HG03175 (cell line): ENCODE measurements around the gene MPRIP.
"Not testable (repeated sequence)": the region's sequence is repeated elsewhere in the genome, so short reads cannot be mapped to it uniquely, and the experiment has no call there.

ENCODE experiments used
- ATAC-seq: cut with Tn5 transposase; IDR thresholded peaks from one replicate; pipeline ENCODE4 v1.9.1; 2021; ENCODE audit warnings: mild to moderate bottlenecking, moderate library complexity; ENCODE audit not compliant: unreplicated experiment

Gene MPRIP

DNA sequence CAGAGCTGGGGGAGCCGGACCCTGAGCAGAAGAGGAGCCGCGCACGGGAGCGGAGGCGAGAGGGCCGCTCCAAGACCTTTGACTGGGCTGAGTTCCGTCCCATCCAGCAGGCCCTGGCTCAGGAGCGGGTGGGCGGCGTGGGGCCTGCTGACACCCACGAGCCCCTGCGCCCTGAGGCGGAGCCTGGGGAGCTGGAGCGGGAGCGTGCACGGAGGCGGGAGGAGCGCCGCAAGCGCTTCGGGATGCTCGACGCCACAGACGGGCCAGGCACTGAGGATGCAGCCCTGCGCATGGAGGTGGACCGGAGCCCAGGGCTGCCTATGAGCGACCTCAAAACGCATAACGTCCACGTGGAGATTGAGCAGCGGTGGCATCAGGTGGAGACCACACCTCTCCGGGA is 116.2 kb downstream of the MPRIP start:
- ATAC-seq, result not testable (repeated sequence)

DNA sequence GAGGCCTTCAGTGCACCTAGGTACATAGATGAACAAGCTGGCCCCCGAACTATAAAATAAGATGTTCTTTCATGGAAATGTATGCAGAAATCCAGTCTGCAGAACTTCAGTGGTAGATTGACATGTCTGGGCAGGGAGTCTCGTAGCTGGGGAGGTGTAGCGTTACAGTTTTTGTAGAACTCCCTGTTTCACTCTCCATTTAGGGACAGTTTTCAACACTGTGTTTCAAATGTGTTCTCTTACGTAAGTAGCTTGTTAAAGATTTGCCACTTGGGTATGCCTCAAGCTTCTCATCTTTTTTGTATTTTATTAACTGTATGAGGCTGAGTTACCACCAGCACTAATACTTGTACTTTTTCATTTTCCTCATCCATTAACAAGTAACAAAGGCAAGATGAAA is 117.3 kb downstream of the MPRIP start:
- ATAC-seq, result no peak

DNA sequence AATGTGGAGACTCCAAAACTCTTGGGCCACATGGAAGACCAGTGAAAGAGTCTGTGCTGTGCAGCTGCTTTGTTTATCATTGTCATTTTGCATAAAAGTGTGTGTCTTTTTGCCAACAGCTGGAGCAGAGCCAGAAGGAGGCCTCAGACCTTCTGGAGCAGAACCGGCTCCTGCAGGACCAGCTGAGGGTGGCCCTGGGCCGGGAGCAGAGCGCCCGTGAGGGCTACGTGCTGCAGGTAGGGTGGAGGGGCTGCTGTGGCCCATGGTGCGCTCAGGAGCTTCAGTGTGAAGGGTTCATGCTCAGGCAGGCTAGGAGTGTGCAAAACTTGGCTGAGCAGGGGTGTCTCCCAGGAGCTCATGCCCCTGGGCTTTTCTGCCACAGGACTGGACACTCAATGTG is 118.9 kb downstream of the MPRIP start:
- ATAC-seq, result no peak

DNA sequence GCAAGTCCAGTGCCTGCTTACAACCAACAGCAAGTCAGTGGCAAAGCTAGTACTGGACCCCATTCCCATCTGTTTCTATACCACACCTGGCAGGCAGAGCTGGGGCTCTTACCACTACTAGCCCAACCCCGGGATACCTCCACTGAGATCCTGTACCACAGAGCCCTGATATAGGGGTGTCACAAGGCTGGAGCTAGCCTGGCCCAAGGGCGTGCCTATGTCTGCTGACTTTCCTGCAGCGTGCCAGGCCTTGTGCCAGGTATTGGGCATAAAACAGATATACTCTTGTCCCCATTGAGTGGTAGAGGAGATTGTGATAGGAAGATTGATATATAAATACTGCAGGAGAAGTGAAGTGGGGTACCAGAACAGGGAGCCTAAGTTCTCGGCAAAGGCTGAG is 119.5 kb downstream of the MPRIP start:
- ATAC-seq, result no peak

DNA sequence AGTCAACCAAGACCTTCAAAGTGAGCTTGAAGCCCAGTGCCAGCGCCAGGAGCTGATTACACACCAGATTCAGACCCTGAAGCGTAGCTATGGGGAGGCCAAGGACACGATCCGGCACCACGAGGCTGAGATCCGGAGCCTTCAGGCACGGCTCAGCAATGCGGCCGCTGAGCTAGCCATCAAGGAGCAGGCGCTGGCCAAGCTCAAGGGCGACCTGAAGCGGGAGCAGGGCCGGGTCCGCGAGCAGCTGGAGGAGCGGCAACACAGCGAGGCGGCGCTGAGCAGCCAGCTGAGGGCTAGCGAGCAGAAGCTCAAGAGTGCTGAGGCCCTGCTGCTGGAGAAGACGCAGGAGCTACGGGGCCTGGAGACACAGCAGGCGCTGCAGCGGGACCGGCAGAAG is 121.9 kb downstream of the MPRIP start:
- no peak for ATAC-seq

DNA sequence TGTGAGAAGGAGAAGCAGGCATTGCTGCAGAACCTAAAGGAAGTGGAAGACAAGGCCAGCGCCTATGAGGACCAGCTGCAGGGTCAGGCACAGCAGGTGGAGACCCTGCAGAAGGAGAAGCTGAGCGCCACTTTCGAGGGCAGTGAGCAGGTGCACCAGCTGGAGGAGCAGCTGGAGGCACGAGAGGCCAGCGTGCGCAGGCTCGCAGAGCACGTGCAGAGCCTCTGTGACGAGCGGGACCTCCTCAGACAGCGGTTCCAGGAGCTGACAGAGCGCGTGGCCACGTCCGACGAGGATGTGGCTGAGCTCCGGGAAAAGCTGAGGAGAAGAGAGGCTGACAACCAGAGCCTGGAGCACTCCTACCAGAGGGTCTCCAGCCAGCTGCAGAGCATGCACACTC is 122.4 kb downstream of the MPRIP start:
- ATAC-seq, result no peak

DNA sequence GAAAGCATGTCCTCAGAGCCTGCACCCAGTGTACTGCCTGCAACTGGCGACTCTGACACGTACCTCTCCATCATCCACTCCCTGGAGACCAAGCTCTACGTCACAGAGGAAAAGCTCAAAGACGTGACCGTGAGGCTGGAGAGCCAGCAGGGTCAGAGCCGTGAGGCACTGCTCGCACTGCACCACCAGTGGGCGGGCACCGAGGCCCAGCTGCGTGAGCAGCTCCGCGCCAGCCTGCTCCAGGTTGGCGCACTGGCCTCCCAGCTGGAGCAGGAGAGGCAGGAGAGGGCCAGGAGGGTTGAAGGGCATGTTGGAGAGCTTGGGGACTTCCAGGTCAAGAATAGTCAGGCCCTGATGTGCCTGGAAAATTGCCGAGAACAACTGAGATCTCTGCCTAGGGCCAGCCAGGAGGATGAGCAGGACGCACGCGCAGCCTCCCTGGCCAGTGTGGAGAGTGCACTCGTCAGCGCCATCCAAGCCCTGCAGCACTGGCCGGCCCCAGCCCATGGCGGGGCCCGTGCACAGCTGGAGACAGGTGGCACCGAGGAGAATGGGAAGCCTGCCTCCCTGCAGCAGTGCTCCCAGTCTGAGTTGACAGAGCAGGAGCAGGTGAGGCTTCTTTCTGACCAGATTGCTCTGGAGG is 123.5 kb downstream of the MPRIP start:
- no peak for ATAC-seq

DNA sequence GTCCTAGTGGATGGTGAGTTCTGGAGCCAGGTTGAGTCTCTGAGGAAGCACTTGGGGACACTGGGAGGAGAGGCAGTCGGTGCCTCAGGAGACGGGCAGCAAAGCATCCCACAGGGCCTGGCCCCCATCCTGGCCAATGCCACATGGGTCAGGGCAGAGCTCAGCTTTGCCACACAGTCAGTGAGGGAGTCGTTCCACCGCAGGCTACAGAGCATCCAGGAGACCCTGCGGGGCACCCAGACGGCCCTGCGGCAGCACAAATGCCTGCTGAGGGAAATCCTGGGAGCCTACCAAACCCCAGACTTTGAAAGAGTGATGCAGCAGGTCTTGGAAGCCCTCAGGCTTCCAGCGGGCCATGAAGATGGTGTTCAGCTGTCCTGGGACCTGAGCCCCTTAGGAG is 124.2 kb downstream of the MPRIP start:
- no peak for ATAC-seq

DNA sequence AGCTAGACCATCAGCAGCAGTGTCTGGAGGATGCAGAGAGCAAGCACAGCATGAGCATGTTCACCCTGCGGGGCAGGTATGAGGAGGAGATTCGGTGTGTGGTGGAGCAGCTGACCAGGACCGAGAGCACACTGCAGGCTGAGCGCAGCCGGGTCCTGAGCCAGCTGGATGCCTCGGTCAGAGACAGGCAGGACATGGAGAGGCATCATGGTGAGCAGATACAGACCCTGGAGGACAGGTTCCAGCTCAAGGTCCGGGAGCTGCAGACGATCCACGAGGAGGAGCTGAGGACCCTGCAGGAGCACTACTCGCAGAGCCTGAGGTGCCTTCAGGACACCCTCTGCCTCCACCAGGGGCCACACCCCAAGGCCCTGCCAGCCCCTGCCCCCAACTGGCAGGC is 125.1 kb downstream of the MPRIP start:
- no peak for ATAC-seq

DNA sequence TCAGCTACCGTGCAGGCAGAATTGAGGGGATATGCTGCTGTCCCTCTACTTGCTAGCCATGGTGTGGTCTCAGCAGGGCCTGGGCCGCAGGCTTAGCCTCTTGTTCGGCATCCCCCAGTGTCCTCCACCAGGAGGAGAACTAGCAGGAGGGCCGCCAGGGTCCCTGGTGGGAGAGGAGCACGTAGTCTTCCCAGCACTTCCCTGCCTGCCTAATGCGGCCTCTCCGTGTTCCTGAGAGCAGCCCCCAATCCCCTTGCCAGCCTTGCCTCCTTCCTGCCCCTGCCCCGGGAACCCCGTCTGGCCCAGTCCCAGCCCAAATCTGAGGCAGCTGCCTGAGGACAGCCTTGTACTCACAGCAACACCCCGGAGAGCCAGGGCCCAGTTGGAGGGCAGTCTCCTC is 125.7 kb downstream of the MPRIP start:
- ATAC-seq, result no peak

DNA sequence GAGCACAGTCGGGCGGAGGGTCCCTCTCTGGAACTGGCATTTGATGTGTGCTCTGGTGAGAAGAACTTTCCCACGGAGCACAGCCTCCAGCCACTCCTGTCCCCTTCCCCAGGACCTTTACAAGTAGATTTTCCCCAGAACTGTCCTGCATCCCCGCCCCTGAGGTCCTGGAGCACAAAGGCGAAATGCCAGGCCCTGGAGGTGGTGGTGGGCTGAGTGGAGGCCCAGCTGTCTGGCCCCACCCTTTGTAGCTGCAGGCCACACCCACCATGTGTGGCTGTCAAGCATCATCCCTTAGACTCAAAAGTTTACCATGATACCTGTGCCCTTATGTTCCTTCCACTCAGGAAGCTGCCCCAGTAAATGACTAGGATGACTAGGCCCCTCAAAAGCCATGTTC is 126.1 kb downstream of the MPRIP start:
- no peak for ATAC-seq

DNA sequence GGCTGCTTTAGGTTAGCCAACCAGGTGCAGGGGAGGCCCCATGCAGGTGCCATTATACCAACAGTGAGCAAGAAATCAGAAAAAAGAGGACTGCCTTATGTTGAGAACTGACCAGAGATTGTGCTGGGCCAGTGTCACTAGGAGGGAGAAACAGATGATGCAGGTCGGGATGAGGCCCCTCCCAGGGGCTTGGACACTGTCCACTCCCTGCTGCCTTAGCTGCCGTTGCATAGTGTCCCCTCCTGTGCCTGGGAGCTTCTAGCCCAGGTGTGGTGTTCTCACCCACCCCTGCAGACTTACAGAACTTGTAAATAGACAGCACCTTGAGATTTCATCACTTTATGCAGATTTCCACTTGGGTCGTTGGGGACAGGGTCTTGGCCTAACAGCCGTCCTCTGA is 127.1 kb downstream of the MPRIP start:
- ATAC-seq, result no peak

DNA sequence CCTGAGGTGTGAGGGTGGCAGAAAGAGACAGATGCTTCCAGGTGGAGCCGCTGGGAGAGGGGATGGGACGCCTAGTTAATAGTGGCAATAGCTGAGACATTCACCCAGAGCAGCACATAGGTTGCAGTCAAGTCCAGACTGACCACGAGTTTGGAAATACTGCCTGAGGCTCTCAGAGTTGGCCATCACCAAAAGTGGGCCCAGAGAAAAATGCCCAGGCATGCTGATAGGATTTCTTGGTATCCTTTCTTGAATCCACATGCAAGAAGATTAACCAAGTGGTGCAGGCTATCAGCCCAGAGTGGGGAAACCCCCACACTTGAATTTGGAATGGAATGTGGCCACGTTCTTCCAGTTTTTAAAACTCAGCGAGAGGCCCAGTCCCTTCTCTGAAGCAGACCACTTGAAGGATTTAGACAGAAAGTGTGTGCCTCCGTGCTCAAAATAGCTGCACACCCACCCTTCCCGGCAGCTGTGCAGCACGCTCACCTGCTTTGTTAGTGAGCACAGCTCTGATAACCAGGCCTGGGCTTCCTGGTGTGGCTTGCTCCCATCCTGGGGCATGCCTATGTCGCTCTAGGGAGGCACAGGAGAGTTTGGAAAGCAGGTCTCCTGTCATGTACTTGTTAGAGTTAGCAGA is 128.2 kb downstream of the MPRIP start:
- ATAC-seq, result no peak

DNA sequence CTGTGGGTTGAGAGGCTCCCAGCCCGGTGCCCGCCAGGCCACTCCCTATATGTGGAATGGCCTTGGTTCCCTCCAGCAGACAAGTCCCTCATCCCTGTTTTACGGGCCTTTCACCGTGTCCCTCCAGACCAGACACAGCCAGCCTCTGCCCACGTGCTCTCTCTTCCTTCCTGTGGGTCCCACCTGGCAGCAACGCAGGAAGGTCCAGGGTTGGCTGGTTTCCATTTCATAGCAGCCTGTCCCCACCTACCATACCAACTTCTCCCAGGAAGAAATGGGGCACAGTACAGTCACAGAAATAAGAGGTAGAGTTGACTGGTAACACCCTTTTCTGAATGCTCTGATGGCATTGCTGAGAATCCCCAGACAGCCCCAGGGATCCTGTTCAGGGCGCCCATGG is 128.9 kb downstream of the MPRIP start:
- no peak for ATAC-seq

DNA sequence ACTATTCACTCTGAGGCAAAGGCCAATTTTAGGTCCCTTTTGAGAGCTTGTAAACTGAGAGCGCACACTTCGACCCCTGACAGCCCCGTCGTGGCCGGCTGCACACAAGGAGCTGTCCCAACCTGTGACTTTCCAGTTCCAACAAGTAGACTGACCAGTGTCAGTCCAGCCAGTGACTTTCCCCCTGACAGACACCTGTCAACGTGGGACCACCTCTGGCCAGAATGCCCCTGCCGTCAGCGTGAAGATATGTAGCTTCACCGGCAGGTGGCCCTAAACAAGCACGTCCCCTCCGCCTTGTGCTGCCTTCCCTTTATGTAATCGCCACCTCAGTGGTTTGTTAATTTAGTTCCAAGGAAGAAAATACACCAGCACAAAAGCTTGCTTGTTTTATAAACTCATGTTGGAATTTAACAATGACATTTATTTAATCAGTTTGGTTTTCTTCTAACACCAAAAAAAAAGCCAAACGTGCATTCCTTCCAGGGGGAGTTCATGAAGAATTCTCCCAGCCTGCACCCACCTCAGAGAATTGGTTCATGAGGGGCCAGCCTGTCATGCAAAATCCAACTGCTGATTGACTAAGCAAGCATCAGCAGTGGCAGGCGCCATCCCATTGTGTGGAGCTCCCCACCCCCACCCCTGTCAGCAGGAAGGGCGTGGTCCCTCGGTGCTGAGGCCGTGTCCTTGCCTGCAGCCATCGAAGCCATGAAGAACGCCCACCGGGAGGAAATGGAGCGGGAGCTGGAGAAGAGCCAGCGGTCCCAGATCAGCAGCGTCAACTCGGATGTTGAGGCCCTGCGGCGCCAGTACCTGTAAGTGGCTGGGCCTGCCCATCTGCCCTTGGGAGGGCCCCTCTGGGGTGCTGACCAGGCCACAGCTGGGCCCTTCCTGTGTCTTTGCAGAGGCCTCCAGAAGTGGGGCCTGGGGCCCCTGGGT is 130.0 kb downstream of the MPRIP start:
- ATAC-seq, result no peak

DNA sequence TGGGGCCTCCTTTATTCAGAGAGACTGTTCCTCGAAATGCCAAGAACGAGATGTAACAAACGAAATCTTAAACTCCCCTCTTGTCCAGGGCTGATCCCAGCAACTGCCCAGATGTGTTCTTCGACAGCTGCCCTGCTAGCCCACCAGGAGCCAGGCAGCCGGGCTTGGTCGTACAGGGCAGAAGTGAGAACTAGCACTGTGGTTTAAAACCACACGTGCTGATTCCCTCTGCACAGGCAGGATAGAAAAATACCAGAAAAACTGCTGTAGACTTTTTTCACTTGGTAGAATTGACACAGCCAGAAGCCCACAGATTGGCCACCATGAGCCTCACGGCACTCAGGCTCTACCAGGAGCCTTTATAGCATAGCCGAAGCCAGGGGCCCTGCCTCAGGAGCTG is 130.7 kb downstream of the MPRIP start:
- ATAC-seq, result no peak

DNA sequence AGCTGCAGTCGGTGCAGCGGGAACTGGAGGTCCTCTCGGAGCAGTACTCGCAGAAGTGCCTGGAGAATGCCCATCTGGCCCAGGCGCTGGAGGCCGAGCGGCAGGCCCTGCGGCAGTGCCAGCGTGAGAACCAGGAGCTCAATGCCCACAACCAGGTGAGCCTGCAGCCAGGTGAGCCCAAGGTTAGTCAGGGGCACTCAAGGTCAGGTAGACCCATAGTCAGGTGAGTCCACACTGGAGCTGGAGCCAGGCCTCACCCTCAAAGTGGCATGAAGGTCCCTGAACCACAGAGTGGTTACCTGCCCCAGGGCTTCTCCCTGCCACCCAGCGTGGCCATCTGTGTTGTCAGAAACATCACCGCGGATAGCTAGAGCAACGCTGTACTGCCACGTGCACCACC is 131.7 kb downstream of the MPRIP start:
- no peak for ATAC-seq

DNA sequence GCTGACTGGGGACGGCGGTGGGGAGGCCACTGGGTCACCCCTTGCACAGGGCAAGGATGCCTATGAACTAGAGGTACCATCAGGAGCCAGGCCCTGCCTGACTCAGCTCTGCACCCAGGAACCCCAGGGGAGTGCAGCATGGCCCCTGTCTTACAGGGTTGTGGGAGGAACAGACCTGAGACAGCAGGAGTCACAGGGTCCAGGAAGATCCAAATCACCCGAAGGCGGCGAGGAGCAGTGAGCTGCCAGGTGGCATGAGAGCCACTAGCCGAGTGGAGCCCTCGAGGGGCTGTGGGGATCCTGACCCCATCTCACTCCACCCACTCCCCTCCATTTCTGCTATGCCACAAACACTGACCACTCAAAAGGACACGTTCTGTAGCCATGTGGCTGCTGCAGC is 133.1 kb downstream of the MPRIP start:
- ATAC-seq, result no peak

DNA sequence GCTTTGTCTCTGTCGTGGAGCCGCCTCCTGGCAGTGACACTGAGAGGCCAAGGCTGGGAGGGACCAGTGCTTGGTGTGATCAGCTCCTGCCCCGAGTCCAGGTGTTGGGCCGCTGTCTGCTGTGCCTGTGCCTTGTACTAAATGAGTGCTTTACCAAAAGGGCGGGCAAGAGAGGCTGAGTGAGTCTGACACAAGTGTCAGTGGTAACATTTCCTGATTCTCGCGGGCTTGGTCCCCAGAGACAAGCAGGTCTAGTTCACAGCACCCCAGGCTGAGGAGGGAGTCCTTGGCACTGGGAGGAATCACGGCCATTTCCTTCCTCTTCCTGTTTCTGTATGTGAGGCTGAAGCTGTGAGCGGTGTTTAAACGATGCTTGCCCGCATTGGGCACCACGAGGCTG is 133.7 kb downstream of the MPRIP start:
- ATAC-seq, result peak; percentile 62

DNA sequence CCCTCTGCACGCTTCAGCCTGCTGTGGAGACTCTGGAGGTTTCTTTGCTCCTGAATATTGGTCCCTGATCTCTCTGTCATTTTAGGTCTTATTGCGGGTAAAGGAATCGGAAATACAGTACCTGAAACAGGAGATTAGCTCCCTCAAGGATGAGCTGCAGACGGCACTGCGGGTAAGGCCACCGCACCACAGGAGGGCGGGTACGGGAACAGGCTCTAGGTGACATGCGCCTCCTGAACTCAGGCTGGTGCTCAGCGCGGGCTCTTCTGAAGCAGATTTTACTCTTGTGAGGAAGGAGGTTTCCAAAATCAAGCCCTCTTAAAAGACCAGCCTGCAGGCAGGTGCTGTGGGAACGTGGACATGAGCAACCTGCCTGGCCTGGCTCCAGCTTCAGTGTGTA is 134.1 kb downstream of the MPRIP start:
- ATAC-seq, result no peak

DNA sequence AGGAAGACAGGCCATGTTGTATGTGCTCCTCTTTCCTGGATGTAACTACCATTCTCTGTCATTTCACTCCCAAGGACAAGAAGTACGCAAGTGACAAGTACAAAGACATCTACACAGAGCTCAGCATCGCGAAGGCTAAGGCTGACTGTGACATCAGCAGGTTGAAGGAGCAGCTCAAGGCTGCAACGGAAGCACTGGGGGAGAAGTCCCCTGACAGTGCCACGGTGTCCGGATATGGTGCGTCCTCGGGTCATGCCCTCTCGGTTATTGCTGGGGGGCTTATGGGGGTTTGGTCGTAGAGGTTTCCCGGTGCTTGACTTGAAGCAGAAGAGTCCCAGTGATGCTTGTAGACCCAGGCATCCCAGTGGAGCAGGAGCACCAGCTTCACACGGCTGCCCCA is 134.9 kb downstream of the MPRIP start:
- ATAC-seq, result no peak

DNA sequence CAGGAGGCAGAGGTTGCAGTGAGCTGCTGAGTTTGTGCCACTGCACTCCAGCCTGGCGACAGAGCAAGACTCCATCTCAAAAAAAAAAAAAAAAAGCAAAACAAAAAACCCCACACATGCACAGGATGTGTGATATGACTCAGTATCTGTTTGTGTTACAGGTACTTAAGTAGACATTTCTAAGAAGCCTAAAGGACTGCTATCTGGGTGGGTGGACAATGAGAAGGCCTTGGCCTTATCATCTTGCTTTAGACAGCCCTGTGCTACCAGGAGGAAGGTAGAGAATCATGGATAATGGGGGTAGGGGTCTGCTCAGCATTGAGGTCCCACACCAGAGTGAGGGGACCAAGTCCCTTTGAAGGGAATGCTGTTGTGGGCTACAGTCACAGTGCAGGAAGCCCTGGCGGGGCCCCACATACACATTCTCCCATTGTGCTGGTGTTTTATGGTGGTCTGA is 137.1 kb downstream of the MPRIP start:
- no peak for ATAC-seq
